ENCODE data around the gene CES4A. TPM values are rescaled to one million over a fixed set of nuclear protein-coding genes. Genes with fewer than 3 reads are reported as not detected.

Gene CES4A
- polyA plus RNA-seq, 1 of the 3 experiments (the other 2 are of a cell fraction) = 7.3 TPM

DNA sequence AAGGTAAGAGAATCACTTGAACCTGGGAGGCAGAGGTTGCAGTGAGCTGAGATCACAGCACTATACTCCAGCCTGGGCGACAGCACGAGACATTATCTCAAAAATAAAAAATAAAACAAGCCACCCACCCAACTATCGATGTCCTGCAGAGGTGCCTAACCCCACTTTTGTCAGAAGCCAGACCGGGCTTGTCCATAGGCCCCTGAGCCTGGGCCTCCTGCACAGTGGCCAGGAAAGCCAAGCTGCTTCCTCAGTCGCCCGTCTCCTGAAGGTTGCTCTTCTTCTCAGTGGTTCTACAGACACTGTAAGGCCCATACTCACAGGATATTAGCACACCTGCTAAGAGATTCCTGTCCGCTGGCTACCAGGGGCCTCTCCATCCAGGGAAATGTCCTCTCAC is 41.8 kb upstream of the CES4A start:
- DNase-seq = no peak
- TF ChIP-seq JUND (IDR thresholded peaks at IDR 0.05) (no peak), YY1 (IDR thresholded peaks at IDR 0.05; ENCODE audit: low read depth) (no peak), MXI1 (IDR thresholded peaks at IDR 0.05; ENCODE audit: low read depth, low read length) (no peak), RXRA (IDR thresholded peaks at IDR 0.05; ENCODE audit: borderline replicate concordance, low read depth) (no peak), TCF12 (IDR thresholded peaks at IDR 0.05) (no peak), FOSL2 (IDR thresholded peaks at IDR 0.05; ENCODE audit: borderline replicate concordance, low read depth) (no peak), GATA2 (CRISPR knock-in tag; IDR thresholded peaks at IDR 0.05) (no peak), TEAD4 (IDR thresholded peaks at IDR 0.05; ENCODE audit: borderline replicate concordance, insufficient read depth) (no peak), TAF1 (IDR thresholded peaks at IDR 0.05; ENCODE audit: borderline replicate concordance, low read depth, low read length) (no peak), SIN3A (IDR thresholded peaks at IDR 0.05; ENCODE audit: borderline replicate concordance, low read depth, low read length) (no peak), CHD2 (IDR thresholded peaks at IDR 0.05; ENCODE audit: low read length, partially characterized antibody) (no peak), FOXJ3 (CRISPR knock-in tag; IDR thresholded peaks at IDR 0.05) (no peak), ELF1 (IDR thresholded peaks at IDR 0.05) (no peak), RAD21 (IDR thresholded peaks at IDR 0.05; ENCODE audit: low read length) (no peak), NRF1 (IDR thresholded peaks at IDR 0.05; ENCODE audit: low read depth, low read length) (no peak)
- TF ChIP-seq, protein P1, sequence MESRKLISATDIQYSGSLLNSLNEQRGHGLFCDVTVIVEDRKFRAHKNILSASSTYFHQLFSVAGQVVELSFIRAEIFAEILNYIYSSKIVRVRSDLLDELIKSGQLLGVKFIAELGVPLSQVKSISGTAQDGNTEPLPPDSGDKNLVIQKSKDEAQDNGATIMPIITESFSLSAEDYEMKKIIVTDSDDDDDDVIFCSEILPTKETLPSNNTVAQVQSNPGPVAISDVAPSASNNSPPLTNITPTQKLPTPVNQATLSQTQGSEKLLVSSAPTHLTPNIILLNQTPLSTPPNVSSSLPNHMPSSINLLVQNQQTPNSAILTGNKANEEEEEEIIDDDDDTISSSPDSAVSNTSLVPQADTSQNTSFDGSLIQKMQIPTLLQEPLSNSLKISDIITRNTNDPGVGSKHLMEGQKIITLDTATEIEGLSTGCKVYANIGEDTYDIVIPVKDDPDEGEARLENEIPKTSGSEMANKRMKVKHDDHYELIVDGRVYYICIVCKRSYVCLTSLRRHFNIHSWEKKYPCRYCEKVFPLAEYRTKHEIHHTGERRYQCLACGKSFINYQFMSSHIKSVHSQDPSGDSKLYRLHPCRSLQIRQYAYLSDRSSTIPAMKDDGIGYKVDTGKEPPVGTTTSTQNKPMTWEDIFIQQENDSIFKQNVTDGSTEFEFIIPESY (IDR thresholded peaks at IDR 0.05; ENCODE audit: borderline replicate concordance, low read depth) = no peak
- Histone ChIP-seq H4K20me1 (ENCODE audit: insufficient read depth) (no peaks in the 10 kb centered on the region), H3F3A (replicated peaks; ENCODE audit: insufficient read depth) (peaks cover 14% of the 10 kb centered on the region), H3K27ac (ENCODE audit: low read depth in 2 of 2, low read length in 1 of 2) (no peak overlapping the region), H3K4me2 (no peak overlapping the region), H3K79me2 (ENCODE audit: insufficient read depth) (no peaks in the 10 kb centered on the region), H3K9me2 (no peaks in the 10 kb centered on the region), H3K4me1 (ENCODE audit: control insufficient read depth in 1 of 2, insufficient read depth in 2 of 2, low read depth in 1 of 2, low read length in 1 of 2) (peaks cover 0 to 8% of the 10 kb centered on the region in 2 experiments; a peak in 1 of 4 replicates), H3K9me3 (no peaks in the 10 kb centered on the region; the same call in 1 of the 2 replicates), H3K4me3 (ENCODE audit: low read depth in 2 of 2, low read length in 1 of 2) (no peak overlapping the region), H3K9ac (no peak overlapping the region), H3K36me3 (replicated peaks in 1 of 2; ENCODE audit: control insufficient read depth in 1 of 2, insufficient read depth in 2 of 2, low read length in 1 of 2) (peaks cover 5 to 23% of the 10 kb centered on the region in 2 experiments), H2AFZ (ENCODE audit: low read depth) (no peak overlapping the region), H3K27me3 (ENCODE audit: insufficient read depth) (no peaks in the 10 kb centered on the region)
- ChIA-PET POLR2A (interaction anchor here (0.8 kb wide), 1 partner anchor 257 kb away, joined by 3 read pairs; no protein-coding TSS in a partner anchor), CTCF (interaction anchor here (0.6 to 3.6 kb wide), 9 partner anchors 8 to 272 kb away, joined by 3 to 22 read pairs (median 6); partner anchors contain the start of gene CES3)
- WGBS (ENCODE audit: low lambda C conversion rate) = 66% methylated on average over 4 of the region's 7 CpGs

DNA sequence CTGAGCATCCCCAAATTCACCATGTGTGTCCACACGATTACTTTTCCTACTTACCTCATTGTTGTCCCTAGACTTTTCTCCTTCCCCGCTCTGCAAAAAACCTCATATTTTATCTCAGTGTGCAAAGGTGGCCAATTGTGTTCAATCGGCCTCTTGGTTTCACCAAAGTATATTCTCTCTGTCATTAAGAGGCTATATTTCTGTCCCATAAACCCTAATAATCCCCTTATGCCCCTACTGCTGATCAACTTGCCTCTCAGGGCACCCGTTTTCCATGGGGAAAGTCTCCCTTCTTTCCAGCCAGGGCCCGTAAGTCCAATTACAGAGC is 41.5 kb upstream of the CES4A start:
- TF ChIP-seq CHD2 (IDR thresholded peaks at IDR 0.05; ENCODE audit: low read length, partially characterized antibody) (no peak), TAF1 (IDR thresholded peaks at IDR 0.05; ENCODE audit: borderline replicate concordance, low read depth, low read length) (no peak)
- Histone ChIP-seq H3K4me1 (ENCODE audit: control insufficient read depth in 1 of 2, insufficient read depth in 2 of 2, low read depth in 1 of 2, low read length in 1 of 2) (peaks cover 0 to 8% of the 10 kb centered on the region in 2 experiments; a peak in 1 of 4 replicates), H3K4me2 (no peak overlapping the region), H3K9ac (no peak overlapping the region), H4K20me1 (ENCODE audit: insufficient read depth) (no peaks in the 10 kb centered on the region), H3K36me3 (replicated peaks in 1 of 2; ENCODE audit: control insufficient read depth in 1 of 2, insufficient read depth in 2 of 2, low read length in 1 of 2) (peaks cover 5 to 19% of the 10 kb centered on the region in 2 experiments), H3F3A (replicated peaks; ENCODE audit: insufficient read depth) (peaks cover 14% of the 10 kb centered on the region), H3K9me3 (no peaks in the 10 kb centered on the region; the same call in 1 of the 2 replicates), H2AFZ (ENCODE audit: low read depth) (no peak overlapping the region), H3K27me3 (ENCODE audit: insufficient read depth) (no peaks in the 10 kb centered on the region), H3K79me2 (ENCODE audit: insufficient read depth) (no peaks in the 10 kb centered on the region), H3K9me2 (no peaks in the 10 kb centered on the region), H3K4me3 (ENCODE audit: low read depth in 2 of 2, low read length in 1 of 2) (no peak overlapping the region; a peak in 1 of 4 replicates), H3K27ac (ENCODE audit: low read depth in 2 of 2, low read length in 1 of 2) (no peak overlapping the region)
- 24% methylated on average over 5 of the region's 5 CpGs for WGBS (ENCODE audit: low lambda C conversion rate)
- POLR2A ChIA-PET = no interaction called here
- DNase-seq = no peak
- CTCF ChIA-PET = interaction anchor here (0.6 to 3.6 kb wide), 16 partner anchors 7 to 272 kb away, joined by 3 to 22 read pairs (median 4); partner anchors contain the start of gene CES3
